ENCODE measurements around the gene MAPKAP1. TPM values are rescaled to one million over a fixed set of nuclear protein-coding genes. Genes with fewer than 3 reads are reported as not detected.
"Not testable (repeated sequence)": the region's sequence is repeated elsewhere in the genome, so short reads cannot be mapped to it uniquely, and the experiment has no call there.

Gene MAPKAP1
- total RNA-seq, 8 experiments from 2014 or later = 36.0 to 159 (median 58.8) TPM

DNA sequence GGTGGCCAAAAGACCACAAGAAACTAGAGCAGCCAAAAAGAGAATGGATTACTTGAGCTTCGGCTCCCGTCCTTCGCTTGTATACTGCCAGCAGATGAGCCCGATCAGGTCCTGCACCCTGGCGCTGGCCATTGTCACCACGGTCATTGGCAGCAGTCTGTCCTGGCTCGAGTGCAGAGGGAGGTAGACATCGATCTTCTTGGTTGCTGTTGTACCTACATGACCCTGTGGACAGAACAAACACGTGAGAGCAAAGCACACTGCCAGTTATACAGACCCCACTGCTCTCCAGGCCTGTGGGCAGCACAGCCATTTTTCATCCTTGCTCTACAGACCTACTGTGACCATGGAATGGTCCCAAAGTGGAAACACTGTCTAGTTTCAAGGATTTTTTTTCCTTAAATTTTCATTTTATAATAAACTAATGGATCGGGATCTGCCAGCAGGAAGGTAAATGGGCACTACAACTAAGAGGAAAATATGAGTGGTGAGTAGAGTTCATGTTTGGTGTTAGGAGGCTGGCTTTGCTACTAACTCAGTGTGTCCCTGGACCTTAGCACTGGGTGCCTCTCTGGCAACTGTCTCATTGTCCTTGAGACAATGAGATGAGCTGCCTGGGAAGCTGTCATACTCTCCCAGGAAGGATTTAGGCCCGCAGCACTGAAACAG, 121.4 kb downstream of the MAPKAP1 start:
- WGBS, 10 experiments = 83 to 100% (median 100%) methylated on average over 1 to 9 of the region's 11 CpGs; no CpG with 5 or more reads in 2 of the 10 experiments
- in situ Hi-C loops (cut with MboI; ENCODE audit: low pct_unique_long_range_greater_than_20kb in 2 of 9, low sequenced_read_pairs in 9 of 9, unreplicated experiment in 9 of 9) = no loop called here
- no peak overlapping the region for H3K4me3 ChIP-seq

GRCh38 chr9:125580701-125581286, 126.2 kb downstream of the MAPKAP1 start:
- ATAC-seq (replicated peaks in 6 of 8) = no peak
- in situ Hi-C loops (cut with MboI; ENCODE audit: low pct_unique_long_range_greater_than_20kb in 2 of 9, low sequenced_read_pairs in 9 of 9, unreplicated experiment in 9 of 9) = no loop called here
- peaks cover 0 to 3% of the 10 kb centered on the region in 2 donors for H3K4me1 ChIP-seq (replicated peaks in 1 of 2)
- WGBS, 10 experiments = 62 to 100% (median 83%) methylated on average over 1 to 4 of the region's 4 CpGs; no CpG with 5 or more reads in 1 of the 10 experiments
- H3K4me3 ChIP-seq = no peak overlapping the region
- no peak overlapping the region for H3K27ac ChIP-seq

More for the DNA sequence above, 121.4 kb downstream of the MAPKAP1 start:
- peak in 4 of 8 experiments; percentile 9 to 41 (median 35) for ATAC-seq (replicated peaks in 6 of 8)
- H3K4me1 ChIP-seq (replicated peaks in 1 of 2) = peaks cover 8 to 30% of the 10 kb centered on the region in 2 donors
- H3K27ac ChIP-seq = peak overlapping the region in 1 of 2 donors; percentile 2

GRCh38 chr9:125579030-125579932, 127.7 kb downstream of the MAPKAP1 start:
- in situ Hi-C loops (cut with MboI; ENCODE audit: low pct_unique_long_range_greater_than_20kb in 2 of 9, low sequenced_read_pairs in 9 of 9, unreplicated experiment in 9 of 9) = no loop called here
- H3K27ac ChIP-seq = no peak overlapping the region
- ATAC-seq (replicated peaks in 6 of 8) = no peak
- H3K4me1 ChIP-seq (replicated peaks in 1 of 2) = no peaks in the 10 kb centered on the region
- WGBS, 10 experiments = 89 to 100% (median 94%) methylated on average over 3 to 9 of the region's 12 CpGs
- no peak overlapping the region for H3K4me3 ChIP-seq

- no peaks in the 10 kb centered on the region for H3K4me1 ChIP-seq (replicated peaks in 1 of 2)
- H3K27ac ChIP-seq = no peak overlapping the region
- peak in 1 of 8 experiments; percentile 48 for ATAC-seq (replicated peaks in 6 of 8)
- WGBS, 10 experiments = 75 to 100% (median 93%) methylated on average over 1 to 2 of the region's 2 CpGs
- no peak overlapping the region for H3K4me3 ChIP-seq
- in situ Hi-C loops (cut with MboI; ENCODE audit: low pct_unique_long_range_greater_than_20kb in 2 of 9, low sequenced_read_pairs in 9 of 9, unreplicated experiment in 9 of 9) = no loop called here
Observed at GRCh38 chr9:125574126-125574877, 132.7 kb downstream of the MAPKAP1 start.

DNA sequence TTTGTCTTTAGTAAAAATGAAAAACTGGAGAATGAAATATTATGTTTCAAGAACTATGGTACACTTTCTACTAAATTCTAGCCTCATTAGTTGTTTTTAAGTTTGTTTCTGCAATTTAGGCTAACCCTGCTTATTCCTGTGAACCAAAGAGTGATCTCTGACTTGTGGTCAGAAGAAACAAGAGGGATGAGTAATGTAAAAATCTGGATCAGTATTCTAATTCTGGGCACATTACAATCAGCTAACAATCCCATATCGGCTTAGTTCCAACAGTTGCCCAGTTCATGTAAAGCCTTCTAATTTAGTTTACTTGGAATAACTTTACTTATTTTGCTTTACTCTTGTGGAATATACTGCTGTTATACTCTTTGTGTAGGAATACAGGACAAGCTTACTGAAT, 134.5 kb downstream of the MAPKAP1 start:
- in situ Hi-C loops (cut with MboI; ENCODE audit: low pct_unique_long_range_greater_than_20kb in 2 of 9, low sequenced_read_pairs in 9 of 9, unreplicated experiment in 9 of 9); H3K4me3 ChIP-seq; ATAC-seq (replicated peaks in 6 of 8); H3K4me1 ChIP-seq (replicated peaks in 1 of 2); H3K27ac ChIP-seq: not testable (repeated sequence)
- 80 to 100% (median 100%) methylated on average over 1 of the region's 1 CpG; no CpG with 5 or more reads in 3 of the 10 experiments for WGBS, 10 experiments

GRCh38 chr9:125571824-125572223, 135.2 kb downstream of the MAPKAP1 start:
- ATAC-seq (replicated peaks in 6 of 8); in situ Hi-C loops (cut with MboI; ENCODE audit: low pct_unique_long_range_greater_than_20kb in 2 of 9, low sequenced_read_pairs in 9 of 9, unreplicated experiment in 9 of 9); H3K27ac ChIP-seq; H3K4me1 ChIP-seq (replicated peaks in 1 of 2); H3K4me3 ChIP-seq: not testable (repeated sequence)
- WGBS, 10 experiments = 89 to 100% (median 95%) methylated on average over 1 to 3 of the region's 3 CpGs; no CpG with 5 or more reads in 4 of the 10 experiments

- no peak overlapping the region for H3K27ac ChIP-seq
- 60 to 100% (median 94%) methylated on average over 1 to 2 of the region's 2 CpGs; no CpG with 5 or more reads in 4 of the 10 experiments for WGBS, 10 experiments
- peaks cover 0 to 6% of the 10 kb centered on the region in 2 donors for H3K4me1 ChIP-seq (replicated peaks in 1 of 2)
- no peak overlapping the region for H3K4me3 ChIP-seq
- in situ Hi-C loops (cut with MboI; ENCODE audit: low pct_unique_long_range_greater_than_20kb in 2 of 9, low sequenced_read_pairs in 9 of 9, unreplicated experiment in 9 of 9) = no loop called here
- no peak for ATAC-seq (replicated peaks in 6 of 8)
Observed at GRCh38 chr9:125570246-125570645, 136.8 kb downstream of the MAPKAP1 start.

DNA sequence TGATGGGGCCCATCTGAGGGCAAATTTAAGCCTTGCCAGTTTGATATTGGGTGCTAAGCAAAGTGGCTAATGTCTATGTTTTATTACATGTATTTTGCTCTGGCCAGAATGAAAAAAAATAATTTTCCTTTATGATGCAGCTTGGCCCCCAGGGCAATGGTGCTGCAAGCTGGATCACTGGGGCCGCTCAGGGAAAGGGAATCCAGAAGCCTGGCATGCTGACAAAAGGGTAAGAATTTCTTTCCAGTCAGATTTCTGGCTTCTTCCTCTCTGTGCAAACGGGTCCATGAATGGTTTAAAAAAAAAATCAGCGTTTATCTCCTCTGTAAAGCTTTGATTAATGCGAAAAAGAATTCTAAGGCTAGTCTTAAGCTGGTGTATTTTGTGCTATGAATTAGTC, 138.4 kb downstream of the MAPKAP1 start:
- ATAC-seq (replicated peaks in 6 of 8) = no peak
- 41 to 96% (median 76%) methylated on average over 1 to 4 of the region's 4 CpGs; no CpG with 5 or more reads in 4 of the 10 experiments for WGBS, 10 experiments
- in situ Hi-C loops (cut with MboI; ENCODE audit: low pct_unique_long_range_greater_than_20kb in 2 of 9, low sequenced_read_pairs in 9 of 9, unreplicated experiment in 9 of 9) = no loop called here
- Histone ChIP-seq H3K27ac (no peak overlapping the region), H3K4me3 (no peak overlapping the region), H3K4me1 (replicated peaks in 1 of 2) (peaks cover 0 to 16% of the 10 kb centered on the region in 2 donors)

DNA sequence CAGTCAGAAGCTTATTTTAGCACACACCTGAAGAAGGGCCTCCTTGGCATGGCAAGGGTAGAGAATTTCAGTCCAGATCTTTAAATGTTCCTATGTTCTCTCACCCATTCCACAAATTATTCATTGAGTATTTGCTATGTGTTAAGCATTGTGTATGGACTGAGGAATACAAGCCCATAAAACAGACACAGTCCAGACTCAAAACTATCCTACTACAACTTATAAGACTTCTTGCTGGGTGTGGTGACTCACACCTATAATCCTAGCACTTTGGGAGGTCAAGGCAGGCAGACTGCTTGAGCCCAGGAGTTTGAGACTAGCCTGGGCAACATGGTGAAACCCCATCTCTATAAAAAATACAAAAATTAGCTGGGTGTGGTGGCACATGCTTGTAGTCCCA, 141.0 kb downstream of the MAPKAP1 start:
- H3K4me3 ChIP-seq; ATAC-seq (replicated peaks in 6 of 8); in situ Hi-C loops (cut with MboI; ENCODE audit: low pct_unique_long_range_greater_than_20kb in 2 of 9, low sequenced_read_pairs in 9 of 9, unreplicated experiment in 9 of 9); H3K27ac ChIP-seq: not testable (repeated sequence)
- peaks cover 0 to 25% of the 10 kb centered on the region in 2 donors for H3K4me1 ChIP-seq (replicated peaks in 1 of 2)

DNA sequence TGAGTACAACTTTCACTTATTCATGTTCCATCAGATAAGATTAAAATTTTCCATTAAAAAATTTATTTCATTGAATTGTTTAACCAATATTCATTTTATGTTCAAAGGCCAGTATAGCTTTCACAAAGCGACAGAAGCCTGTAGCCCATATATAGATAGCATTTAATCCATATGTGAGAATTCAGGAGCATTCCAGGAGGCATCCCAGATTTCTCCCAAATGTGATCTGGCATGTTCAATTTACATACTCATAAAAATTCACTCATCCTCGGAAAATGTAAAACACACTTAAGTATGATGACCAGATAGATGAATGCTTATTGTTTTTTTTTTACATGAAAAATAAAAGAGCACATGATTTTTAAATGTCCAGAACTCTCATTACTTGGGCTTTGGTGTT, 141.9 kb downstream of the MAPKAP1 start:
- Histone ChIP-seq H3K4me1 (replicated peaks in 1 of 2) (peaks cover 0 to 25% of the 10 kb centered on the region in 2 donors), H3K27ac (no peak overlapping the region), H3K4me3 (no peak overlapping the region)
- WGBS, 10 experiments = 8 to 100% (median 84%) methylated on average over 1 to 2 of the region's 2 CpGs; no CpG with 5 or more reads in 2 of the 10 experiments
- in situ Hi-C loops (cut with MboI; ENCODE audit: low pct_unique_long_range_greater_than_20kb in 2 of 9, low sequenced_read_pairs in 9 of 9, unreplicated experiment in 9 of 9) = no loop called here
- peak in 1 of 8 experiments; percentile 82 for ATAC-seq (replicated peaks in 6 of 8)

DNA sequence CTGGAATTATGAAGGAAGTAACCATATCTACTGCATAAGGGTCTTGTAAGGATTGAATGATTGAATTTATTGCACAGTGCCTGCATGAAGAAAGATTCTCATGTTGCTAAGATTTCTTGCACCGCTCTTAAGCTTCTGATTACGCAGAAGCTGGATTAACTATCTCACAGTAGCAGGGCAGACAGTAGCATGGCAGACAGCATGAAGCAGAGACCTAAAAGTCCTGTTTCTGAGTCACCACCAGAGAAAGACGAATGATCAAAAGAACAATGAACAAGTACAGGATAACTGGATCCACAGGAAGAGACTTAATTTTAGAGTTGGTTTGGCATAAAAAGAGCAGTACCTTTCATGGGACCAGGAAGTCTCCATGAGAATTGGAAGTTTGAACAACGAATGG, 142.4 kb downstream of the MAPKAP1 start:
- 71 to 100% (median 92%) methylated on average over 1 to 4 of the region's 4 CpGs; no CpG with 5 or more reads in 3 of the 10 experiments for WGBS, 10 experiments
- no peak overlapping the region for H3K27ac ChIP-seq
- peaks cover 0 to 25% of the 10 kb centered on the region in 2 donors for H3K4me1 ChIP-seq (replicated peaks in 1 of 2)
- in situ Hi-C loops (cut with MboI; ENCODE audit: low pct_unique_long_range_greater_than_20kb in 2 of 9, low sequenced_read_pairs in 9 of 9, unreplicated experiment in 9 of 9) = no loop called here
- peak in 2 of 8 experiments; percentile 9 to 32 for ATAC-seq (replicated peaks in 6 of 8)
- H3K4me3 ChIP-seq = no peak overlapping the region

DNA sequence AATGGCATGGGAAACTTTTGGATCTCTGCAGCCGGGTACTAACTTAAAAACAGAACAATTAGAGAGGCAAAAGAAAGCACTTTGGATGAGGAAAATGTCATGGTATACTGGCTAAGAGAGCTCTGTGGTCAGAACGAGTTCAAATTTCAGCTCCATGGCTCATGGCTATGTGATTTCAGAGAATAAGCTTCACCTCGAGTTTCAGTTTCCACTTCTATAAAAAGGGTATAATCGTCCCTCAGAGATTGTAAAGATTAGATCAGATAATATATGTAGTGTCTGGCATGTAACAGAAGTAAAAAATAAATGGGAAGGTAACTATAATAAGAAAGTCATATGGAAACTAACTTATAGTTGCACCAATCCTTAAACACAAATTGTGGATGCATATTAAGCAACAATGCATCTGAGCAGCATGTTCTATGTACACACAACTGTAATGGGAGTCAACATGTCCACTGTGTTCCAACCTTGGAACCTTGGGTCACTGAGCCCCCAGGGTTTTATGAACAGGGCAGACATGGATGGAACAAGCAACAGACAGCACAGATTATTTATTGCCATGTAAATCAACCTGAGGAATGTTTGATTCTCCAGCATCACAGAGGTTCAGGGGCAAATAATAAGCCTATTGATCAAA, 145.4 kb downstream of the MAPKAP1 start:
- Histone ChIP-seq H3K4me3 (no peak overlapping the region), H3K27ac (no peak overlapping the region), H3K4me1 (replicated peaks in 1 of 2) (peaks cover 3 to 34% of the 10 kb centered on the region in 2 donors)
- ATAC-seq (replicated peaks in 6 of 8) = no peak
- in situ Hi-C loops (cut with MboI; ENCODE audit: low pct_unique_long_range_greater_than_20kb in 2 of 9, low sequenced_read_pairs in 9 of 9, unreplicated experiment in 9 of 9) = no loop called here
- WGBS, 10 experiments = 53 to 100% (median 77%) methylated on average over 1 to 4 of the region's 4 CpGs; no CpG with 5 or more reads in 2 of the 10 experiments
